Mucosa of stomach (tissue), 1 donor: Measurements from ENCODE around the gene MAT1A.

Source experiments
- H3K27me3 ChIP-seq: one replicate; pipeline ENCODE4 v1.7.0; 2013; ENCODE audit warnings: mild to moderate bottlenecking, low read length; ENCODE audit not compliant: control insufficient read depth, insufficient read depth
- H3K36me3 ChIP-seq: one replicate; pipeline ENCODE4 v1.7.0; 2013; ENCODE audit warnings: low read length; ENCODE audit not compliant: control insufficient read depth, insufficient read depth
- H3K4me1 ChIP-seq: one replicate; pipeline ENCODE4 v1.7.0; 2013; ENCODE audit warnings: mild to moderate bottlenecking, low read length; ENCODE audit not compliant: control insufficient read depth, insufficient read depth
- H3K4me3 ChIP-seq: one replicate; pipeline ENCODE4 v1.7.0; 2013; ENCODE audit warnings: low read length
- H3K9ac ChIP-seq: one replicate; pipeline ENCODE4 v1.7.0; 2013; ENCODE audit warnings: mild to moderate bottlenecking, low read length, moderate library complexity
- H3K9me3 ChIP-seq: one replicate; pipeline ENCODE4 v1.7.0; 2013; ENCODE audit warnings: mild to moderate bottlenecking, low read length, moderate library complexity; ENCODE audit not compliant: control insufficient read depth
- donor health status: Pancreatic carcinoma.

MAT1A gene

DNA sequence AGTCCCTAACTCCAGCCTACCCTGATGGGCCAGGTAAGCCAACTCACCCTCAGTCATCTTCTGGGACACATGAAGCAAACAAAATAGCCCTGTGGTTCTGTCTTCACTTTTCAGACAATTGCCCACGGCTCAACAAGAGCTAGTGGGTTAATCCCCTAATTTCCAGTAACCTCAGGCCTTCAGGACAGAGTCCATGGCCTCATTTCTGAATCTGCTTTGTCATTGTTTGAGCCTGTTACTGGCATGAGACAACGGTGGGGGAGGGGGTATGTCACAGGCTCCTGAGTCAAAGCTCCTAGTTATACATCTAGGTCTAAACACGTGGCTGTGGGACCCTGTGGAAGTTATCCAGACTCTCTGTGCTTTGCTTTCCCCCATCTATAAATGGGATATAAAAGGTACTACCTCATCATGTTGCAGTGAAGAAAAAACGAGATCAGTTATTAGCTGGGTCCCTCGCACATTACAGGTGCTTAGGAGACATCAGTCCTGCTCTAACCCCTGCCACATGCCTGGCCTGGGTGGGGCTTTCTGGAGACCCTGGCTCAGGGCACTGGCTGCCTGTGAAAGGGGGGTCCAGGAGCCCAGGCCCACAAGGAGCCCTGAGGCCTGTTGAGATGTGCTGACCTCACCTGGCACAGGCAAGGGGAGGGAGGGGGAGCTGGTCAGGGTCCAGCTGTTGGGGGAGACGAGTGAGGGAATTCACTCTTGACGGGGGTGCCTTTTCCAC, 16.5 kb downstream of the MAT1A start:
- no peak overlapping the region for H3K9ac ChIP-seq
- H3K27me3 ChIP-seq = no peaks in the 10 kb centered on the region
- no peaks in the 10 kb centered on the region for H3K36me3 ChIP-seq
- no peak overlapping the region for H3K4me3 ChIP-seq
- no peaks in the 10 kb centered on the region for H3K9me3 ChIP-seq
- no peaks in the 10 kb centered on the region for H3K4me1 ChIP-seq

- H3K36me3 ChIP-seq = no peaks in the 10 kb centered on the region
- no peaks in the 10 kb centered on the region for H3K4me1 ChIP-seq
- H3K4me3 ChIP-seq = no peak overlapping the region
- H3K9me3 ChIP-seq = no peaks in the 10 kb centered on the region
- H3K27me3 ChIP-seq = no peaks in the 10 kb centered on the region
- no peak overlapping the region for H3K9ac ChIP-seq
These were observed 18.0 kb downstream of the MAT1A start for GRCh38 chr10:80271416-80271815.

DNA sequence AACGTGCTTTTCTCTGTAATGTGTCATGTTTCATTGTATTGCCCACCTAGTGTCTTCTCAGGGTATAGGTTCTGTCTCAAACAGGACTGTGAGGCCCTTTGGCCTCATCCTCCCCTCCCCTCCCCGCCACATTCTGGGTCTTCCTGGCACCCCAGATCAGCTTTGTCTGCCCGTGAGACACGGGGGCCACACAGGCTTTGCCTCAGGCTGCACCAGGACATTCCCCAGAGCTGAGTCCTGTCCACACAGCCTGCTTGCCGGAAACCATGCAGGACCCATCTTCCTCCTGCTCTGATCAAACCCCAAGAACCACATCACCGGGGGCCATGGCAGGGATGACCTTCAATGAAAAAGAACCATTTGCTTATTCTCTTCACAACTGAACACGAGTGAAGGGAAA, 18.6 kb downstream of the MAT1A start:
- H3K4me3 ChIP-seq = no peak overlapping the region
- H3K36me3 ChIP-seq = no peaks in the 10 kb centered on the region
- no peaks in the 10 kb centered on the region for H3K9me3 ChIP-seq

DNA sequence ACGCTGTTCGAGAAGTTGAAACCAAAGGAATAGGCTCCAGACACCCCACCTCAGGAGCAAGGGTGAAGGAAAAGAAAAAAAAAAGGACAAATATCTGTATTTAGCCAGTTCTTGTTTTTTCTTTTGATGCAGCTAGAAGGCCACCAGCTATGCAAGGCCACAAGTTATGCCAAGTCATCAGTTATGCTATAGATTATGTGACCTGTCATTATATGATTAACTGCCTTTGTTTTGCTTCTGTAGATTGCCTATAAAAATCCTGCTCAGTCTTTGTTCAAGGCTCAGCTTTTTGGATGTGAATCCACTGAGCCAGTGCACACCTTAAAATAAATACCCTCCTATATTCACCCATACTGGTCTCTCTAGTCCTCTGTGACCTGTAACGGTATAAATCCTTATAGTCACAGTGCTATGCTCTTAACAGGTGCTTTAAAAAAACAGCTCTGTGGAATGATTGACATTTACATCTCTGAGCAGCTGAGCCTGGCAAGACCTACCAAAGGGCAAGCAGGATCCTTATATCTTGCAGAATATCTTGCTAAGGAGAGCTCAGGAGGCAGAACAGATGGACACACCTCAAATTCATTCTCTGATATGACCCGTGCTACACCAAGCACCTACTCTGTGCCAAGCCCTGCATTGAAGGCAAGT, 20.4 kb downstream of the MAT1A start:
- H3K36me3 ChIP-seq = no peaks in the 10 kb centered on the region
- H3K4me1 ChIP-seq = no peaks in the 10 kb centered on the region
- no peak overlapping the region for H3K9ac ChIP-seq
- H3K27me3 ChIP-seq = no peaks in the 10 kb centered on the region
- no peak overlapping the region for H3K4me3 ChIP-seq
- H3K9me3 ChIP-seq = no peaks in the 10 kb centered on the region

More for the DNA sequence above, 18.6 kb downstream of the MAT1A start:
- Histone ChIP-seq H3K9ac (no peak overlapping the region), H3K4me1 (no peaks in the 10 kb centered on the region), H3K27me3 (no peaks in the 10 kb centered on the region)

GRCh38 chr10:80268266-80268665, 21.2 kb downstream of the MAT1A start:
- H3K27me3 ChIP-seq = no peaks in the 10 kb centered on the region
- no peaks in the 10 kb centered on the region for H3K36me3 ChIP-seq
- no peaks in the 10 kb centered on the region for H3K9me3 ChIP-seq
- H3K4me1 ChIP-seq = no peaks in the 10 kb centered on the region
- H3K4me3 ChIP-seq = no peak overlapping the region
- no peak overlapping the region for H3K9ac ChIP-seq

DNA sequence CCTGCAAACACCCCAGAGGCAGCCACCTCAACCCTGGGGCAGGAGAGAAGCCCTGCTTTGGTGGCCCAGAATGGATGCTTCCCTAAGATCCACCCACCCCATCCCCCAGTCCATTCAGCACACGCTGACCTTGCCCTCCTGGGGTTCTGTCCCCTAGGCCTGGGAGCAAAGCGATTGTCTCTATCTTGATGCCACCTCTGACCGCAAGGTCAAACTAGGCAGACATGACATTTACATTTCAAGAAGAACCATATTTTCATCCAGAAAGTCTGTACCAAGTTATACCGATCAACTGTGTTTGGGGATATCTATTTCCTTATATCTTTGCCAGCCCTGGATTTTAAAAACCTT, 23.0 kb downstream of the MAT1A start:
- H3K36me3 ChIP-seq = no peaks in the 10 kb centered on the region
- H3K9me3 ChIP-seq = no peaks in the 10 kb centered on the region
- H3K27me3 ChIP-seq = no peaks in the 10 kb centered on the region
- H3K9ac ChIP-seq = no peak overlapping the region
- H3K4me1 ChIP-seq = no peaks in the 10 kb centered on the region
- H3K4me3 ChIP-seq = no peak overlapping the region

DNA sequence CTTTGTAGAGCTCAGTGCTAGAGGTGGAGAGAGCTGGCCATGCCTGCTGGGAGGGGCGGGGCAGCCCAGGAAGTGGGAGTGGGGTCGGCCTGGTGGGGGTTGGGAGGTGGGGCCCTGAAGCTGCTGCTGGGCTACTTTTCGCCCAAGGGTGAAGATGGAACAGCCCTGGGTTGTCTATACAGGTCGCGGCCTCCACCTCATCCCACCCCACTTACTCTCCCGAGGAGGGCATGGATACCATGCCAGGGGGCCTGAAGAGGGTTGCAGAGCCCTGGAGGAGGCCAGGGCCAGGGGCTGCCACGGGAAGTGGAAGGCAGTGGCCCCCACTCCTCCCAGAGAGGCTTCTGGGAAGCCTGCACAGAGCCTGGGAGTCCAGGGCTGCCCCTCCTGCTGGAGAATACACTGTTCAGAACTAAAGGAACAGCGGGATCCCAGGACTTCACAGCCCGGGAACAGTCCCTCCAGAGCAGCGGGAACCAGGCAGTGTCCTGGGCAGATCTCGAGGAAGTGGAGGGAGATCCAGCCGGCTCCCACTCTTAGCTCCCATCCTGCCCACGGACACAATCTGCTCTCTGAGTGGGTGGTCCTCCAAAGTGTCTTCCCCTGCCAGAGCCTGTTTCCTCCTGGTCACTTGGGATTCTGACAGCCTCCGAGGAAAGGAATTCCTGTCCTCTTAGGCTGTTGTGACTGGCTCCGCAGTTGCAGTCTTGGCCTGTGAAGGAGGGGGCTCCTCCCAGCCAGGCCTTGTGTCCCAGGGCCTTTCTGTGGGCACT, 23.5 kb downstream of the MAT1A start:
- Histone ChIP-seq H3K9ac (no peak overlapping the region), H3K27me3 (no peaks in the 10 kb centered on the region)

GRCh38 chr10:80264081-80265056, 25.1 kb downstream of the MAT1A start:
- Histone ChIP-seq H3K36me3 (no peaks in the 10 kb centered on the region), H3K9me3 (no peaks in the 10 kb centered on the region)

More for the DNA sequence above, 23.5 kb downstream of the MAT1A start:
- no peaks in the 10 kb centered on the region for H3K4me1 ChIP-seq
- no peaks in the 10 kb centered on the region for H3K36me3 ChIP-seq
- H3K9me3 ChIP-seq = no peaks in the 10 kb centered on the region
- H3K4me3 ChIP-seq = no peak overlapping the region

GRCh38 chr10:80261316-80262030, 28.0 kb downstream of the MAT1A start:
- Histone ChIP-seq H3K9ac (no peak overlapping the region), H3K36me3 (no peaks in the 10 kb centered on the region), H3K27me3 (peaks cover 5% of the 10 kb centered on the region), H3K9me3 (no peaks in the 10 kb centered on the region), H3K4me3 (no peak overlapping the region), H3K4me1 (no peaks in the 10 kb centered on the region)

More at GRCh38 chr10:80264081-80265056, 25.1 kb downstream of the MAT1A start:
- Histone ChIP-seq H3K9ac (no peak overlapping the region), H3K4me3 (no peak overlapping the region), H3K27me3 (peaks cover 5% of the 10 kb centered on the region), H3K4me1 (no peaks in the 10 kb centered on the region)

- no peak overlapping the region for H3K9ac ChIP-seq
- no peaks in the 10 kb centered on the region for H3K4me1 ChIP-seq
- no peaks in the 10 kb centered on the region for H3K9me3 ChIP-seq
- H3K4me3 ChIP-seq = no peak overlapping the region
- H3K27me3 ChIP-seq = peaks cover 5% of the 10 kb centered on the region
- H3K36me3 ChIP-seq = no peaks in the 10 kb centered on the region
These were observed 28.9 kb downstream of the MAT1A start for GRCh38 chr10:80260295-80261243.
